Ascending aorta (tissue), 2 donors: ENCODE data around the gene PLXND1. TPM values are rescaled to one million over a fixed set of nuclear protein-coding genes. Genes with fewer than 3 reads are reported as not detected.

ENCODE experiments used
- DNase-seq, 2 donors: peaks; one replicate each; pipeline ENCODE4 v3.0.0-alpha.2; 2019; ENCODE audit warnings: low spot score in 2 of 2
- H3K27ac ChIP-seq, 2 donors: fragments of 200-600 bp; sonication (generic); one replicate each; pipeline ENCODE4 v1.5.1; 2016 to 2017; ENCODE audit warnings: mild to moderate bottlenecking in 1 of 2
- H3K27me3 ChIP-seq: fragments of 200-600 bp; sonication (generic); one replicate; pipeline ENCODE4 v1.5.1; 2017
- H3K36me3 ChIP-seq, 2 donors: fragments of 200-600 bp; sonication (generic); one replicate each; pipeline ENCODE4 v1.5.1; 2016
- H3K4me1 ChIP-seq, 2 donors: fragments of 200-600 bp; sonication (generic); one replicate each; pipeline ENCODE4 v1.5.1; 2016 to 2017; ENCODE audit warnings: mild to moderate bottlenecking in 1 of 2
- H3K4me3 ChIP-seq, 2 donors: fragments of 200-600 bp; sonication (generic); one replicate each; pipeline ENCODE4 v1.5.1; 2016 to 2017; ENCODE audit warnings: mild to moderate bottlenecking in 1 of 2
- H3K9me3 ChIP-seq, 2 donors: fragments of 200-600 bp; sonication (generic); one replicate each; pipeline ENCODE4 v1.5.1; 2016
- intact Hi-C: fragments of 100-400 bp; cut with DNase I; formaldehyde crosslinking; loops from one replicate; pipeline ENCODE4 v1.15.1; 2023
- total RNA-seq: library from RNA; depleted of rRNA; stranded (reverse); fragments of >200 nt; gene quantifications from one replicate; pipeline ENCODE4 v1.1.0, GENCODE V29; 2016
- TF ChIP-seq, protein P1 (sequence below), 3 experiments: fragments of 200-600 bp in 2 of 3; fragments of 450-650 bp in 1 of 3; sonication (generic) in 2 of 3; IDR thresholded peaks; one replicate each; pipeline ENCODE4 v1.5.1; 2016 to 2019; ENCODE audit warnings: antibody characterized with exemption in 3 of 3, mild to moderate bottlenecking in 1 of 3, moderate library complexity in 1 of 3

Gene PLXND1
- total RNA-seq, 1 donor from 2014 or later, result 407 TPM

DNA sequence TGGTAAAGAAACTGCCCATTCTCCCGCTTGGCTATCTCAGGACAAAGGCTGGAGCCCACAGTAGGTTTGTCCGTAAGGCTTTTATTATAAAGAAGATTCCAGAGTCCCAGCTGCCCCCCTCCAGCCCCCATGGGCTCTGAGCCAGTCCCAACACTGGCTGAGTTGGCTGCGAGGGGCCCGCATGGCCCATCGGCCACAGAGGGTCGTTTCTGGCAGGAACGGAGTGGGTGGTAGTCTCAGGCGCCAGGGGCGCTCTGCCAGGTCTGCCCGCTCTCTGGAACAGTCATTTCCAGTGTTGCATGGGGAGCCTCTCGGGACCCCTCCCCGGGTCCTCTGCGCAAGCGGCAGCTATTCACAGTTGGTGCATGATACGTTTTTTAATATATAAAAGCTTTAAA, 51.3 kb downstream of the PLXND1 start:
- H3K9me3 ChIP-seq, result no peaks in the 10 kb centered on the region
- TF ChIP-seq, protein P1, sequence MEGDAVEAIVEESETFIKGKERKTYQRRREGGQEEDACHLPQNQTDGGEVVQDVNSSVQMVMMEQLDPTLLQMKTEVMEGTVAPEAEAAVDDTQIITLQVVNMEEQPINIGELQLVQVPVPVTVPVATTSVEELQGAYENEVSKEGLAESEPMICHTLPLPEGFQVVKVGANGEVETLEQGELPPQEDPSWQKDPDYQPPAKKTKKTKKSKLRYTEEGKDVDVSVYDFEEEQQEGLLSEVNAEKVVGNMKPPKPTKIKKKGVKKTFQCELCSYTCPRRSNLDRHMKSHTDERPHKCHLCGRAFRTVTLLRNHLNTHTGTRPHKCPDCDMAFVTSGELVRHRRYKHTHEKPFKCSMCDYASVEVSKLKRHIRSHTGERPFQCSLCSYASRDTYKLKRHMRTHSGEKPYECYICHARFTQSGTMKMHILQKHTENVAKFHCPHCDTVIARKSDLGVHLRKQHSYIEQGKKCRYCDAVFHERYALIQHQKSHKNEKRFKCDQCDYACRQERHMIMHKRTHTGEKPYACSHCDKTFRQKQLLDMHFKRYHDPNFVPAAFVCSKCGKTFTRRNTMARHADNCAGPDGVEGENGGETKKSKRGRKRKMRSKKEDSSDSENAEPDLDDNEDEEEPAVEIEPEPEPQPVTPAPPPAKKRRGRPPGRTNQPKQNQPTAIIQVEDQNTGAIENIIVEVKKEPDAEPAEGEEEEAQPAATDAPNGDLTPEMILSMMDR (IDR thresholded peaks at IDR 0.05), result no peak
- no peak overlapping the region for H3K4me3 ChIP-seq
- peaks cover 15 to 45% of the 10 kb centered on the region in 2 donors for H3K4me1 ChIP-seq
- intact Hi-C loops, result no loop called here
- DNase-seq, result no peak
- no peaks in the 10 kb centered on the region for H3K27me3 ChIP-seq
- peaks cover 7 to 20% of the 10 kb centered on the region in 2 donors for H3K36me3 ChIP-seq
- no peak overlapping the region for H3K27ac ChIP-seq

- Histone ChIP-seq H3K4me1 (peaks cover 14 to 39% of the 10 kb centered on the region in 2 donors), H3K36me3 (peaks cover 7 to 20% of the 10 kb centered on the region in 2 donors), H3K4me3 (no peak overlapping the region), H3K27ac (no peak overlapping the region), H3K9me3 (no peaks in the 10 kb centered on the region), H3K27me3 (no peaks in the 10 kb centered on the region)
- DNase-seq, result no peak
- intact Hi-C loops, result no loop called here
- TF ChIP-seq, protein P1 (IDR thresholded peaks at IDR 0.05), result no peak
Measured at GRCh38 chr3:129554356-129555152, 51.9 kb downstream of the PLXND1 start.

- Histone ChIP-seq H3K4me3 (no peak overlapping the region), H3K4me1 (peaks cover 6 to 31% of the 10 kb centered on the region in 2 donors), H3K27ac (no peak overlapping the region), H3K27me3 (no peaks in the 10 kb centered on the region), H3K36me3 (peaks cover 7 to 17% of the 10 kb centered on the region in 2 donors), H3K9me3 (no peaks in the 10 kb centered on the region)
- no peak for DNase-seq
- intact Hi-C loops, result no loop called here
- TF ChIP-seq, protein P1 (IDR thresholded peaks at IDR 0.05), result no peak
Measured at GRCh38 chr3:129553719-129554118, 52.8 kb downstream of the PLXND1 start.

GRCh38 chr3:129553171-129553570, 53.3 kb downstream of the PLXND1 start:
- Histone ChIP-seq H3K27me3 (no peaks in the 10 kb centered on the region), H3K4me1 (peaks cover under 1 to 25% of the 10 kb centered on the region in 2 donors), H3K4me3 (no peak overlapping the region), H3K27ac (no peak overlapping the region), H3K9me3 (no peaks in the 10 kb centered on the region), H3K36me3 (peaks cover 7 to 12% of the 10 kb centered on the region in 2 donors)
- intact Hi-C loops, result no loop called here
- TF ChIP-seq, protein P1 (IDR thresholded peaks at IDR 0.05), result no peak
- no peak for DNase-seq

GRCh38 chr3:129552287-129553050, 54.0 kb downstream of the PLXND1 start:
- Histone ChIP-seq H3K36me3 (peaks cover 7 to 12% of the 10 kb centered on the region in 2 donors), H3K27ac (no peak overlapping the region), H3K27me3 (no peaks in the 10 kb centered on the region), H3K9me3 (no peaks in the 10 kb centered on the region), H3K4me3 (no peak overlapping the region), H3K4me1 (peaks cover 0 to 18% of the 10 kb centered on the region in 2 donors)
- TF ChIP-seq, protein P1 (IDR thresholded peaks at IDR 0.05), result no peak
- intact Hi-C loops, result no loop called here
- DNase-seq, result no peak
